Vagina (tissue), 2 donors: Measurements from ENCODE around the gene CCNF.
A peak's percentile ranks its signal among the peaks of the same experiment; 100 is the strongest.

Source experiments
- CTCF ChIP-seq, 3 experiments: fragments of 450-650 bp in 2 of 3; fragments of 200-600 bp in 1 of 3; sonication (generic) in 1 of 3; IDR thresholded peaks; one replicate each; pipeline ENCODE4 v1.5.1; 2017 to 2019; ENCODE audit warnings: antibody characterized with exemption in 3 of 3, mild to moderate bottlenecking in 2 of 3, moderate library complexity in 2 of 3
- POLR2AphosphoS5 ChIP-seq, 2 donors: sonication (generic); formaldehyde crosslinking; IDR thresholded peaks; one replicate each; pipeline ENCODE4 v1.9.0; 2017; ENCODE audit warnings: antibody characterized with exemption in 2 of 2, mild to moderate bottlenecking in 2 of 2, low read depth in 1 of 2; ENCODE audit not compliant: insufficient read depth in 1 of 2

DNA sequence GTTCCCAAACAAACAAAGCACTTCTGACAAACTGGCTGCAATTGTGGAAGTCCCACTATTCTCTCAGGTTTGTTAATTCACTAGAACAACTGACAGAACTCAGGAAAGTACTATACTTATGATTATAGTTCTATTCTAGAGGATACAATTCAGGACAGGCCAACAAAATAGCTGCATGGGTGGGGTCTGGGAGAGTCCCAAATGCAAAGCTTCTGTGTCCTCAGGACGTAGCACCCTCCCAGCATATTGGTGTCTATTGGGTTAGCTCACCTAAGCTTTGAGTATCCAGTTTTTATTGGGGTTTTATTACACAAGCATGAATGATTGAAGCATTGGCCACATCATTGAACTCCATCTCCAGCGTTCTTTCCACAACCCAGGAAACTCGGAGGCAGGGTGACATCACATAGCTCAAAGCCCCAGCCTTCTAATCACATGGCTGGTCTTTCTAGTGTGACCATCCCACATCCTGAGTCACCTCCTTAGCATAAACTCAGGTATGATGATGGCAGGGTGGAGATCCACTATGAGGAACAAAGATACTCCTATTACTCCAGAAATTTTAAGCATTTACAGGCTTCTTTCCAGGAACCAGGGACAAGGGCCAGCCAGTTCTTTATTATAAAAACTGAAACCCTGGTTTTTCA is 43.9 kb upstream of the CCNF start:
- TF ChIP-seq POLR2AphosphoS5 (IDR thresholded peaks at IDR 0.05; ENCODE audit: insufficient read depth in 1 of 2, low read depth in 1 of 2) (peak in 1 of 2 donors; percentile 43), CTCF (IDR thresholded peaks at IDR 0.05) (no peak)
